Vagina (tissue), 2 donors: ENCODE results near the gene CNR1.

Experiments
- POLR2A ChIP-seq, 2 donors: fragments of 450-650 bp; IDR thresholded peaks; one replicate each; pipeline ENCODE4 v1.6.1; 2017; ENCODE audit warnings: antibody characterized with exemption in 2 of 2, mild to moderate bottlenecking in 2 of 2, moderate library complexity in 2 of 2
- POLR2AphosphoS5 ChIP-seq, 2 donors: sonication (generic); formaldehyde crosslinking; IDR thresholded peaks; one replicate each; pipeline ENCODE4 v1.9.0; 2017; ENCODE audit warnings: antibody characterized with exemption in 2 of 2, mild to moderate bottlenecking in 2 of 2, low read depth in 1 of 2; ENCODE audit not compliant: insufficient read depth in 1 of 2
- TF ChIP-seq, protein P1 (sequence below), 3 experiments: fragments of 450-650 bp in 2 of 3; fragments of 200-600 bp in 1 of 3; sonication (generic) in 1 of 3; IDR thresholded peaks; one replicate each; pipeline ENCODE4 v1.5.1; 2017 to 2019; ENCODE audit warnings: antibody characterized with exemption in 3 of 3, mild to moderate bottlenecking in 2 of 3, moderate library complexity in 2 of 3

DNA sequence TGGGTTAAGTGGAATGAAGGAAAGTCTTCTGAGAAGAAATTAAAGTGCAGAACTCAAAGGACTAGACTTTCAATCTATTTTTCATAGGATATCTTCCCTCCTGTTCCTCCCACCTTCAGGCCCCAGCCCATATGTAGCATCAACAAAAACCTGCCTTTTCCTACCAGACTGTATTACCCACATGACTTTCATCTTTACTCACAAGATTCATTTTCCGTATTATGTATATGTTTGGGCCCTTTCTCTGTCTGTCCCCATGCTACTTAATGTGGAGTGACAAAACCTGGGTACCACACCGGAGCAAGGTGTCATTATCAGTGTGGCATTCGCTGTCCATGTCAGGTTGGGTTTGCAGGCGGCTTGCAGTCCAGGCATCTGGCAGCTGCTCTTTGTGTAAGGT lies 18.8 kb upstream of the CNR1 start:
- TF ChIP-seq POLR2AphosphoS5 (IDR thresholded peaks at IDR 0.05; ENCODE audit: insufficient read depth in 1 of 2, low read depth in 1 of 2) (no peak), POLR2A (IDR thresholded peaks at IDR 0.05) (no peak)
- TF ChIP-seq, protein P1, sequence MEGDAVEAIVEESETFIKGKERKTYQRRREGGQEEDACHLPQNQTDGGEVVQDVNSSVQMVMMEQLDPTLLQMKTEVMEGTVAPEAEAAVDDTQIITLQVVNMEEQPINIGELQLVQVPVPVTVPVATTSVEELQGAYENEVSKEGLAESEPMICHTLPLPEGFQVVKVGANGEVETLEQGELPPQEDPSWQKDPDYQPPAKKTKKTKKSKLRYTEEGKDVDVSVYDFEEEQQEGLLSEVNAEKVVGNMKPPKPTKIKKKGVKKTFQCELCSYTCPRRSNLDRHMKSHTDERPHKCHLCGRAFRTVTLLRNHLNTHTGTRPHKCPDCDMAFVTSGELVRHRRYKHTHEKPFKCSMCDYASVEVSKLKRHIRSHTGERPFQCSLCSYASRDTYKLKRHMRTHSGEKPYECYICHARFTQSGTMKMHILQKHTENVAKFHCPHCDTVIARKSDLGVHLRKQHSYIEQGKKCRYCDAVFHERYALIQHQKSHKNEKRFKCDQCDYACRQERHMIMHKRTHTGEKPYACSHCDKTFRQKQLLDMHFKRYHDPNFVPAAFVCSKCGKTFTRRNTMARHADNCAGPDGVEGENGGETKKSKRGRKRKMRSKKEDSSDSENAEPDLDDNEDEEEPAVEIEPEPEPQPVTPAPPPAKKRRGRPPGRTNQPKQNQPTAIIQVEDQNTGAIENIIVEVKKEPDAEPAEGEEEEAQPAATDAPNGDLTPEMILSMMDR (IDR thresholded peaks at IDR 0.05), result no peak
